GM18498 (cell line): Measurements from ENCODE around the gene ZNF223.

ENCODE experiments used
- ATAC-seq: cut with Tn5 transposase; IDR thresholded peaks from one replicate; pipeline ENCODE4 v1.9.1; 2021; ENCODE audit warnings: mild to moderate bottlenecking, moderate library complexity; ENCODE audit not compliant: unreplicated experiment

The ZNF223 gene

GRCh38 chr19:44071824-44072542 lies 20.1 kb downstream of the ZNF223 start, which contains the start of gene ZNF284:
TSS of gene ZNF284 (plus strand) at chr19:44072159. CDS start at chr19:44076390, 4,231 bp downstream.
- ATAC-seq, result peak; percentile 92

DNA sequence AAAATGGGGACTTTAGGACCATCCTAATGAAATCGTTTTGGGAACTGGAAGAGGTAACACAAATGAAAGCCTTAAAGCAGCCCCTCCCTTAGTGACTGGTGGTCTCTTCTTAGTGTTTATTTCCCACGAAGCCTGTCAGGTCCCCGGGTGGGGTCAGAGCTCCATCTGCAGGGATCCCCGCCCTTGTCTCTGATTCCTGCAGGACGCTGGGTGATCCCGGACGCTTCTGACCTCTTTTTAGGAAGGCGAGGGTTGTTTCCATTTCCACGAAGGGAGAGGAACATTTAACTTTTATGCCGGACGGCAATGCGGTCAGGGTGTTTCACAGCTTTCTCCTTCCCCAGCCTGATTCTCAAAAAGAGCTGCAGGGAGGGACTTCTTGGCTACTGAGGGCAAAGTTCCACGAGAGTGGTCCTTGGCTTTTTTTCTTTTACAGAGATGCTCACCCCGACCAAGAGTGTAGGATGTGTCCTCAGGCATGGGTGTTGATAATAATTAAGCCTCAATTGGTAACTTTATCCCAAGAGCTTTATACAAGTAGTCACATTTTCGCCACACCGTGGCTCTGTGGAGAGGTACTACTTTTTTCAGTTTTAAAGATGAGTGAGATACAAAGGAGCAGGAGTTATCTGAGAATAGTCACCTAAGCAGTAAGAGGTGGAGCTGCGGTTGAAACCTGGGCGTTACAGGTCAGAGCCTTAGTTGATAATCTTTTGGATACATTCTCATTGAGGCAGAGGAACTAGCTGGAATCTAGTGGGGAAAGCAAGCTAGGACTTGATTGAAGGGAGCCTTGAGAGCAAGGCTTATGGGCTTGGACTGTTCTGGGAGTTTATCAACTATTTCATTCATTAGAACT lies 20.9 kb downstream of the ZNF223 start:
- no peak for ATAC-seq

DNA sequence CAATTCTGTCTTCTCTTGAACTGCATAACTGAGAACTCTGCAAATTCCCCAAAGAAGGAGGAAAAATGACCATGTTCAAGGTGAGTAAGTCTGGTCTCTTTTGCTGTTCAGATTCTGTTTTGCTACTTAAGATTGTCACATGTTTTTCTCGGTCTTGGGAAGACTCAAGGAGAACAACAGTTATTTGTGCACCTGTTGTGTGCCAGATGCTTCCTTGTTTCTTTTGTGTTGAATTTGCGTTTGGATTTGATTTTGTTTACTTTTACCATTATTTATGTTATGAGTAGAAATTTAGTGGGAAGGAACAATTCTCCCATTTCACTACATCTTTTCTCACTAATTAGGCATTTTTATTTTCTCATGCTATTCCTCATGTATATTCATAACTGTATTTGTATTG lies 24.5 kb downstream of the ZNF223 start:
- no peak for ATAC-seq

- no peak for ATAC-seq
Observed at GRCh38 chr19:44092108-44092507, 40.3 kb downstream of the ZNF223 start.

GRCh38 chr19:44093931-44094765 lies 42.3 kb downstream of the ZNF223 start, which contains the start of gene ZNF224:
TSS of gene ZNF224 (plus strand) at chr19:44094361. CDS start at chr19:44097874, 3,513 bp downstream.
- ATAC-seq, result peak; percentile 85

- no peak for ATAC-seq
Observed at GRCh38 chr19:44107751-44108150, 55.9 kb downstream of the ZNF223 start.

DNA sequence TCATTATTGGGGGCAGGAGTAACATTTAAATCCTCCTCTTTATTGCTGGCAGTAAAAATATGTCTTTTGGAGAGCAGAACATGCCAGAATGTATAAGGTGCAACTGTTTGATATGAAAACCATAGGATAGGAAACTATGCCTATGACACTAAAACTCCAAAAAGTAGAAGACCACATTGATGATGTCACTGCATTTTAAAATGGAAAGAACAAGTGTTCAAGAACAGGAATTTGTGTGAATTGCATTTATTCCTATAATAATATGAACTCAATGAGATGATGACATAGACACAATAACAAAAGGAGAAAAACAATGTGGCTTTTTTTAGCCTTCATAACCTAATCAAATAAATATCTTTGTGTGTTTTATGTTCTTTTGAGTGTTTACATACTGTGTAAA lies 57.6 kb downstream of the ZNF223 start:
- ATAC-seq, result no peak

DNA sequence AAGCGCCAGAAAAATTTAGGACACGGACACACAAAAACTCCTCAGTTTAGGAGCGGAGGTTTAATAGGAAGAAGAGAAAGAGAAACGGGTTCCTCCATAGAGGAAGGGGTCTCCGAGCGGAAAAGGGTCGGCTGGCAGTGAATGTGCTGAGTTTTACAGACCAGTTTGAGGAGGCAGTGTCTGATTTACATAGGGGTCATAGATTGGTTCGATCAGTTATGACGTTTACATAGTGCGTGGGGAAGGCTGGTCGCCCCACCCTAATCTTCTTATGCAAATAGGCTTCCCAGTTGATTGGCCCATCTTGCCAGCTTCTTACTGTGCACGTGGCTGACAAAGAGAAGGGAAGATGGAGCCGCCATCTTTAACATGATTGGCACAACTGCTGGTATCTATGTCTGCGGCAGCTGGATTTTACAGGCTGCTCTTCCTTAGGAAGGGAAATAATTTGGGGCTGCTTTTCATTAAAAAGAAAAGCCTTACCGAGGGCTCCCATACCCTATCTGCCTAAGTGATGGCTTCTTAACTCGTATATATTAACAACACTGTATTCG lies 60.2 kb downstream of the ZNF223 start:
- no peak for ATAC-seq

- ATAC-seq, result peak; percentile 5
Observed at GRCh38 chr19:44112802-44113137, 60.9 kb downstream of the ZNF223 start.

- ATAC-seq, result peak; percentile 91
Observed at GRCh38 chr19:44113138-44113783, 61.4 kb downstream of the ZNF223 start, which contains the start of gene ZNF225. TSS of gene ZNF225 (plus strand) at chr19:44113399. CDS start at chr19:44115828, 2,429 bp downstream.

DNA sequence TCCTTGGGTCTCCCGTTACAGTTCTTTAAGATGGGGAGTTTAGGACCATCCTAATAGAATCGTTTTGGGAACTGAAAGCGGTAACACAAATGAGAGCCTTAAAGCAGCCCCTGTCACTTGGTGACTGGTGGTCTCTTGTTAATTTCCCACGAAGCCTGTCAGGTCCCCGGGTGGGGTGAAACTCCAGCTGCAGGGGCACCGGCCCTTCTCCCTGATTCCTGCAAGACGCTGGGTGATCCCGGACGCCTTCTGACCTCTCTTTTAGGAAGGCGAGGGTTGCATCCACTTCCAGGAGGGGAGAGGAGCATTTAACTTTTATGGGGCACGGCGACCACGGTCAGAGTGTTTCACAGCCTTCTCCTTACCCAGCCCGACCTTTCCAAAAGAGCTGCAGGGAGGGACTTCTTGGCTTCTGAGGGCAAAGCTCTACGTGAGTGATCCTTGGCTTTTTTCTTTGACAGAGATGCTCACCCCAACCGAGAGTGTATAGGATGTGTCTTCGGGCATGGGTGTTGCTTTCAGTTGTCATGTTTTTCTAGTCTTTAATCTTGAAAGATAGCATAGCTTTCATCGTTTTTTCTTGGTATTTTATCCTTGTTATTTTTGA lies 62.1 kb downstream of the ZNF223 start:
- ATAC-seq, result no peak
